Keratinocyte (primary cell): ENCODE results near the gene IL1RAPL2.

Experiments used
- CTCF ChIP-seq, 3 experiments: IDR thresholded peaks in 1 of 3; conservative IDR thresholded peaks in 1 of 3; optimal IDR thresholded peaks in 1 of 3; 2 replicates in 2 of 3; 3 replicates in 1 of 3; pipeline versions ENCODE3 to v1.5.1; 2011; ENCODE audit warnings: low read length in 3 of 3, mild to moderate bottlenecking in 3 of 3, moderate library complexity in 2 of 3, control low read depth in 1 of 3, inconsistent platforms in 1 of 3; ENCODE audit not compliant: insufficient read depth in 2 of 3; ENCODE audit errors: extremely low read depth in 1 of 3
- EZH2 ChIP-seq: IDR thresholded peaks from one replicate; pipeline ENCODE4 v1.6.1; 2012; ENCODE audit warnings: inconsistent platforms, mild to moderate bottlenecking, low read length, moderate library complexity

DNA sequence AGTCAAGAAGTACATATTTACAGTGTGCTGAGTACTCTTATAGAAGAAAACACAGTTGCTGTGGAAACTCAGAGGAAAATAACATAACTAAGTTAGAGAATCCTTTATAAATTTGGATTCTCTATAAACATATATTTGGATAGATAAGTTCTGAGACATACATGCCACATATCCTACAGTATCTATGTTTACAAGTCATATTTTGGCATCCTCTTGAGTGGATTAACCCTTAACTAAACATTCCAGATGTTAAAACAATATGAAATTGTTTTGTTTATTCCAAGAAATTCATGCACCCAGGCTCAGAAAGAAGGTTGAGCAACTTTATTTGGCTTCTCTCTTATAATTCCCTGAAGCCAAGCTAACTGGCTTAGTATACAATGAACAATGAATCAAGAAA, 387.3 kb downstream of the IL1RAPL2 start:
- TF ChIP-seq EZH2 (no peak), CTCF (optimal IDR thresholded peaks at IDR 0.05 in 1 of 3, IDR thresholded peaks at IDR 0.05 in 1 of 3, conservative IDR thresholded peaks at IDR 0.05 in 1 of 3; ENCODE audit: extremely low read depth in 1 of 3, insufficient read depth in 2 of 3, low read length in 3 of 3) (no peak)
